Hypothalamus (tissue), 51 donors: Measurements from ENCODE around the gene SCN8A.
"Not testable (repeated sequence)": the region's sequence is repeated elsewhere in the genome, so short reads cannot be mapped to it uniquely, and the experiment has no call there.

ENCODE experiments used
- DNase-seq, 51 donors: peaks; one replicate each; lab custom pipeline; 2025; lab: John Stamatoyannopoulos, UW

SCN8A gene

GRCh38 chr12:51755251-51755650 lies 164.2 kb downstream of the SCN8A start:
- DNase-seq: no peak

GRCh38 chr12:51759175-51759574 lies 168.1 kb downstream of the SCN8A start:
- DNase-seq: no peak

GRCh38 chr12:51759695-51760094 lies 168.7 kb downstream of the SCN8A start:
- DNase-seq: no peak

GRCh38 chr12:51760231-51760630 lies 169.2 kb downstream of the SCN8A start:
- DNase-seq: no peak

GRCh38 chr12:51763743-51764142 lies 172.7 kb downstream of the SCN8A start:
- DNase-seq: no peak

- no peak for DNase-seq
Observed at GRCh38 chr12:51766067-51766676, 175.1 kb downstream of the SCN8A start.

GRCh38 chr12:51771008-51771407 lies 180.0 kb downstream of the SCN8A start:
- no peak for DNase-seq

GRCh38 chr12:51773145-51773869 lies 182.3 kb downstream of the SCN8A start:
- DNase-seq: no peak

- DNase-seq: no peak
Observed at GRCh38 chr12:51774933-51775332, 183.9 kb downstream of the SCN8A start.

GRCh38 chr12:51777457-51777856 lies 186.4 kb downstream of the SCN8A start:
- DNase-seq: no peak

- no peak for DNase-seq
Observed at GRCh38 chr12:51777973-51778372, 186.9 kb downstream of the SCN8A start.

GRCh38 chr12:51779876-51780275 lies 188.8 kb downstream of the SCN8A start:
- DNase-seq: peak in 1 of 51 donors; percentile 29

GRCh38 chr12:51784688-51785087 lies 193.7 kb downstream of the SCN8A start:
- DNase-seq: no peak

GRCh38 chr12:51785906-51786305 lies 194.9 kb downstream of the SCN8A start:
- DNase-seq: no peak

GRCh38 chr12:51788876-51789275 lies 197.8 kb downstream of the SCN8A start:
- no peak for DNase-seq

- DNase-seq: no peak
Observed at GRCh38 chr12:51792417-51792816, 201.4 kb downstream of the SCN8A start.

GRCh38 chr12:51793201-51793600 lies 202.2 kb downstream of the SCN8A start:
- DNase-seq: no peak

- no peak for DNase-seq
Observed at GRCh38 chr12:51797301-51797700, 206.3 kb downstream of the SCN8A start.

- not testable (repeated sequence) for DNase-seq
Observed at GRCh38 chr12:51798051-51798450, 207.0 kb downstream of the SCN8A start.

- no peak for DNase-seq
Observed at GRCh38 chr12:51798501-51798900, 207.5 kb downstream of the SCN8A start.

- DNase-seq: no peak
Observed at GRCh38 chr12:51801027-51801426, 210.0 kb downstream of the SCN8A start.

GRCh38 chr12:51806896-51807295 lies 215.9 kb downstream of the SCN8A start:
- DNase-seq: no peak

GRCh38 chr12:51809193-51809592 lies 218.2 kb downstream of the SCN8A start:
- no peak for DNase-seq
